Measurements from ENCODE around the gene ZNF136. TPM values are rescaled to one million over a fixed set of nuclear protein-coding genes. Genes with fewer than 3 reads are reported as not detected.

Gene ZNF136
- total and polyA plus RNA-seq, 2 of the 13 experiments (the other 11 are each of a cell fraction or from before 2014, with no cell fraction given), result 2.5 to 10.2 TPM

GRCh38 chr19:12156223-12157058 is 6.5 kb upstream of the ZNF136 start, which contains the start of gene ZNF625 (continued):
- TF ChIP-seq STAT6 (CRISPR knock-in tag; IDR thresholded peaks at IDR 0.05; ENCODE audit: borderline replicate concordance) (no peak), GZF1 (CRISPR knock-in tag; IDR thresholded peaks at IDR 0.05) (0 out of 2 replicates have a peak, but pooled peaks have one; percentile 28), ZBTB7B (CRISPR knock-in tag; IDR thresholded peaks at IDR 0.05) (peak; percentile 61), ZFY (CRISPR knock-in tag; IDR thresholded peaks at IDR 0.05) (peak; percentile 84), ZMYM3 (CRISPR knock-in tag; IDR thresholded peaks at IDR 0.05) (no peak), ZHX2 (IDR thresholded peaks at IDR 0.05; ENCODE audit: low read depth) (no peak), ZHX2 (CRISPR knock-in tag; IDR thresholded peaks at IDR 0.05; ENCODE audit: borderline replicate concordance) (peak; percentile 15; the same call in 1 of the 2 replicates), ZNF557 (CRISPR knock-in tag; IDR thresholded peaks at IDR 0.05) (peak; percentile 58; the same call in 1 of the 2 replicates), PHF21A (CRISPR knock-in tag; IDR thresholded peaks at IDR 0.05) (peak; percentile 52; the same call in 1 of the 2 replicates), AFF4 (CRISPR knock-in tag; IDR thresholded peaks at IDR 0.05) (no peak), ZNF205 (CRISPR knock-in tag; IDR thresholded peaks at IDR 0.05) (no peak), SP140L (CRISPR knock-in tag; IDR thresholded peaks at IDR 0.05; ENCODE audit: borderline replicate concordance) (no peak), POLR2AphosphoS5 (IDR thresholded peaks at IDR 0.05; ENCODE audit: low read depth, low read length) (peak; percentile 90), MXD1 (CRISPR knock-in tag; IDR thresholded peaks at IDR 0.05) (peak; percentile 70), ZKSCAN8 (CRISPR knock-in tag; IDR thresholded peaks at IDR 0.05; ENCODE audit: borderline replicate concordance) (no peak)

Measured in HepG2 (cell line).